ENCODE results near the gene CEP128.

The CEP128 gene

DNA sequence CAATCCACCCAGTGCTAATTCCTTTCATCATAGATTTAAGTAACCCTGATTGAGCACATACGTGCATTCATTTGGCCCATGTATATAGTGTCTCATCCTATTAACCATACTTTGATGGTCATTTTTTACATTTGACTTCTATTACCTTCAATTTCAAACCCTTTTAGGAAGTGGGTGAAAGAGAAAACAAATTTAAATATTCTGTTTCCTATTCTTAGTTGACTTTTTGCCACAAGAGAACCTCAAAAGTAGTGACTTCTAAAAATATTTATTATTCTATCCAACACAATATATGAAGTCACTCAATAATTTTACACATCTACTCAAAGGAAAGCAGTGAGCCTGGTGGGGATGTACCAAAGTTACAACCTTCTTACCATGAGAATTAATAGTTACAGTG is 164.9 kb downstream of the CEP128 start:
- no peak for DNase-seq (ENCODE audit: low read depth, low spot score)

DNA sequence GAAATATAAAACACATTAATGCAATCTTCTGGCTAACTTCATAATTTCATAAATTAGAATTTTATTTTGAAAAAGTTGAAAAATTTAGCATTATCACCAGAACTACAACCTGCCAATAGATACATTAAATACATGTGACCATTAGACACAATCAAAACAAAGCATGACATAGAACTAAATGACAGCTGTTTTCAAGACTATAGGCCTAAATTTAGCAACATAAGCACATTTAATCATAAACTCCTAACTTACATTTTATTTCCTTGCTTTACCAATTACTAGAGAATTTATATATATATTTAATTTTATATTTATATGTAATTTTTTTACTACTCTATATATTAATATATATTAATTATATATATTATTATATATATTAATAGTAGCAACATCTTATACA is 165.4 kb downstream of the CEP128 start:
- DNase-seq (ENCODE audit: low read depth, low spot score), result no peak

DNA sequence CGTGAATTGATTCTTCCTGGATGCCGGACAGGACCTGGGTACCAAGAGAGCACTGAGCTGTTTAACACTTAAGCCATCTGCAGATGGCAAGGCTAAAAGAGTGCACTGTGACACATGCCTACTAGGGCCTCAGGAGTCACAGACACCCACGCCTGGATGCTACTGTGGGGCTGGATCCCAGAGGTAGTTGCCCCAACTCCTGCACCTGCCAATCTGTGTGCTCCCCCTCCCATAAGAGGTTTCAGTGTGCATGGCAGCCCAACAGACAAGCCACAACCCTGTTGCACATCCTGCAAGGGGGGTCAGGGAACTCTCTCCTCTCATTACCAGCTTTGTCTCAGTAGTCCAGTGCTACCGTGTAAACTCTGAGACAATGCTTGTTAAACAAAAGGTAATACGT is 169.0 kb downstream of the CEP128 start:
- DNase-seq (ENCODE audit: low read depth, low spot score), result no peak

DNA sequence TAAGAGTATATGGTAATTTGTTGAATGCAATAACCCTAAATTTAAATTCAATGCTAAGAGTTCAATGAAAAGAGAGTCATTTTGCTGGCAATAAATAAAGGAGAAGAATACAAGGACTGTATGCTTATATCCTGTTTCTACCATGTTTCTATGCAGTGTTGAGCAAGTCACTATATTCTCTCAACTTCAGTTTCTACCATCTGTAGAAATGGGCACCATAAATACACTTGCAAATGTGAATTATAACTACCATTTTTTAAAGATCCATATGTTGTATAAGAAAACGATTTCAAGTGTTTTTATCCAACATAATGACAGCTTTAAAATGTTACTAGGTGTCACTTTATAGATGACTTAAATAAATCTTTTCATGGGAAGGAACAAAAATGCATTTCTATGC is 170.3 kb downstream of the CEP128 start:
- no peak for DNase-seq (ENCODE audit: low read depth, low spot score)

DNA sequence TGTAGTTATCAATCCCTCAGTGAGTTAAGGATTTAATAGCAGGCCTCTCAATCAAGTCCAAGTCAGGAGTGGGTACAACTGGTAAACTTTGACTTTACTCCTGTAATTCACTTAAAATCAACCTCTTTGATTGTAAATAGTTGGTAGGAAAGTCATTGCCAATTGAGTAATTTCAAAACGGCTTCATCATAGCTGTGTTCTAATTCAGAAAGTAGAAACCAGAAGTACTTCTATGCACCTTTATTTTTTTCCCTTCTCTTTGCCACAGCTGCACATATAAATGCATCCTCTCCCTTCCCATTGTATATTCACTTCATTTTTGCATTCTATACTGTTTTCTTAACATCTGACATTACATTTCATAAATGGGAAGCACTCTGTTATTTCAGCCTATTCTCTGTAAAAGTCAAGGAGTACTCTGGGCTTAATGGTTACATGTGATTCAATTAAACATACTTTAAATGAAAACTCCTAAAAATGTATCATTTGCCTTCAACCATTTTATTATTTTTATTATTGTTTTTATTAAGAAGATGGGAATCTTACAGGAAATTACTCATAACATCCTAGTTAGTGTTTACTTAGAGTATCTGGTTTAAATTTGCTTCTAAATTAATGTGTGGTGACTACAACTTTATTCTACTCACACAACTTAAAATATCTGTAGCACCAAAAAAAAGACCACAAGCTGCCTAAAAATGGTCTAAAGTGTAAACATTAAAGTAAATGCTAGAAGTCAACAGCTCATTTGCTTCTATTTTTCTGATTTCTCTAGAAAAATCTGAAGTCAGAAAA is 171.2 kb downstream of the CEP128 start:
- no peak for DNase-seq (ENCODE audit: low read depth, low spot score)

DNA sequence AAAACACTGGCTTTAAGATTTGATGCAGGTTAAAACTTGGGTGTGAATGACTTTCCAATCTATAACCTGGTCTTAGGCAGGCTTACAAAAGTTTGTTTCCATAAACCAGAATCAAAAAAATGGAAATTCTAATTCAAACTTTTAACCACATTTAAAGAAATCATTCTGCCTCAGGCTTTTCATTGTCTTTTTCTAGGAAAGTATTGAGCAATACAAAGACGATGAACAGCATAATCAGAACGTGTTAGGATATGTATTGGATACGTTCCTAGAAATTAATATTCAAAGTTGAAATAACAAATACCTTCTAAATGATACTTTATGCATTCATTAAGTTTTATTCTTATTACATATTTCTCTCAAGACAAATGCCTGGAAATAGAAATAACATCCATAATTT is 172.9 kb downstream of the CEP128 start:
- DNase-seq (ENCODE audit: low read depth, low spot score), result no peak

DNA sequence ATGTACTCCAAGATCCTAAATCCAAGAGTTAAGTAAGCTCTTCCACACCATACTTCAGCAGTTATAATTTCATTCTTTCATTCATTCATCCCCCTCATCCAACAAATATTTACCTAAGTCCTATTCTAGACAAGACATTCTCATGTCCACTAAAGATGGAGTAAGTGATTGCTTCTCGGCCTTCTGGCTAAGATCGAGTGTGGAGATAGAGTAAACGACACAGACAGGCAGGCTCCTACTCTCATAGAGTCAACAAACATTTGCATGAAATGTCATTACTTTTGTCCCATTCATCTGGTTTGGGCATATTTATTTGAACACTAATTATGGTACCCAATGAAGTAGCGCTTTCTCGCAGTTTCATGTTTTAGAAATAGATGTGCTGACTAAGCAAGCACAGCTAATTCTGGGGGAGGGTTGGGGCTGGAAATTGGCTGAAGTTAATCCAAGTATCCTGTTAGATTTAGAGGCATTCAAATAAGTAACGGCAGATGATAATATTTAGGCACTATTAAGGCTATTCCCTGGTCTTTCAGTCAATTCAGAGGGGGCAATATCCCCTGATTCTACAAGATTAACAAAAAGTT is 176.5 kb downstream of the CEP128 start:
- no peak for DNase-seq (ENCODE audit: low read depth, low spot score)

DNA sequence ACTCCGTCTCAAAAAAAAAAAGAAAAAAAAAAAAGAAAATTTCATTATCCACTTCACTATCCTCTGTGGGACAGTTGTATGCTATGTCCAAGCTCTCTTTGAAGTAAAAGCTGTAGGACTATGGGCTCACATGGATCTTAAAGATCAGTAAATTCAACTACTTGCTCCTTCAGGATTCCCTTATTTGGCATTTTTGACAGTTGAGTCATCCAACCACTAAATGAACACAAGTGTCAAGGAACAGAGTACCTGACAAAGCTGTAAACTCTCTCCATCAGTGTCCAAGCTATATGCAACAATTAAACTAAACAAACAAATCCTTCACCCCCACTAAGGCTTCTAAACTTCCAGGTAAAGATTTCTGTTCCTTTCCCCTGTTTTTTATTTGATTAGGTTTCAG is 177.0 kb downstream of the CEP128 start:
- no peak for DNase-seq (ENCODE audit: low read depth, low spot score)

DNA sequence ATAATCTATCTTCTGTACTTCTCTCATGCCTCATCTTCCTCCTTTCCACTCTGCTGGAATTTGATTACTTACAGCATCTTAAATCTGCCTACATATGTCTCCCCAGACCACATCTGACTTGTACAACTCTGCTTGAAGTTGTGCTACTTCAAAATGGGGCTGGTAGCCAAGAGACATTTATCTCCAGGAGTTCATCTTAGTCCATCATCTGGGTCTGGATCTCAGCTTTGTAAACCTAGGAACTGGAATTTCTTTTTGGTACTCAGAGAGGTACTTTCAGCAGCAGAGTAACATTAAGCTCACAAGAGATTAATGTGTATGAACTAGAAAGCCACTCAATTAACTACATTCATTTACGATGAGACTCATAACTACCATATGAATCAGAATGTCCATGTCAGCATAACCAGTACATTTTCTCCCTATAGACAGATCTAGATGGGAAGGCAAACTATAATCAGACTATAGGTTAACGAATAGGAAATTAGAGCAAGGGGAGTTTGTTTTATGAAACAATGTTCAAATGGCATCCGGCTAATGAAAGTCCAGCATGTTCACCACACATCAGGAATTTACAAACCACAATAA is 178.8 kb downstream of the CEP128 start:
- DNase-seq (ENCODE audit: low read depth, low spot score), result no peak

DNA sequence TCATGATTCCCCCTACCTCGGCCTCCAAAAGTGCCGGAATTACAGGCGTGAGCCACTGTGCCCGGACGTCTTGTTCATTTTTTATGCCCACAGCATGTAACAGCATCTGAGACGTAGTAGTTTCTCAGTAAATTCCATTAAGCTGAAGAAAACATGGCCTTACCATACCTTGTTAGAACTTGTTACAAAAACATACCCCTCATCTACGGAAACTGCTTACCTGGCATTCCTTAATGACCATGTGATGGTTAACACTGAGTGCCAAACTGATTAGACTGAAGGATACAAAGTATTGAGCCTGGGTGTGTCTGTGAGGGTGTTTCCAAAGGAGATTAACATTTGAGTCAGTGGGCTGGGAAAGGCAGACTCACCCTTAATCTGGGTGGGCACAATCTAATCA is 186.8 kb downstream of the CEP128 start:
- no peak for DNase-seq (ENCODE audit: low read depth, low spot score)

DNA sequence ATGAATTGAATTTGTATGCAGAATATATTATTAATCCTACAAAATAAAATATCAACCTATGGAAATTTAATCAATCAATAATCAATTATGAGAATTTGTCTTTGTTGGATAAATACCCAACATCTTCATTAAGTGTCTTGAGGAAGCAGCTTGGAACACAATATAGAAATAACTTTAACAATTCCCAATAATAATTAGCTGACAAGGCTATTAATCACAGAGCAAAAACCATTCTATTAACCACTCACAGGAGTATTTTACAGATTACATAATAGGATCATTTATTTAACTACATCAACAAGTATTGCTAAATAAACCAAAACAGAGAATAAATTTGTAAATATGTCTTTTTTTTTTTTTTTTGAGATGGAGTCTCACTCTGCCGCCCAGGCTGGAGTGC is 190.3 kb downstream of the CEP128 start:
- no peak for DNase-seq (ENCODE audit: low read depth, low spot score)

DNA sequence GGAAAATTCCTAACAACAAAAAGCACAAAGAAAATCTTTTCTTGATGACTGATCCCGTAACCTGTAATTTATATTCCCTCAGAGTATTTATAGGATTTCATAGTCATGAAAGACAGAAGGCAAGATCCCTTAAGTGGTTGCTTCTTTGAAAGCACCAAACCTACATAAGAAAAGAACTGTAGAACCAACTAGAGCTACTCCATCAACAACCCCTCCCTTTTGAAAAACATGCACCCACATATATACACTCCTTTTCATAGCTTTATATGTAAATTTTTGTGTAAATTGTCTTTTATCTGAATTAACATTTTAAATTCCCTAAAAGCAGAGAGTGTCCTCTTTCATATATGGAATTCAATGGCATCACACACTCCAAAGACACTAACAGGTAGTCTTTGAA is 215.3 kb downstream of the CEP128 start:
- no peak for DNase-seq (ENCODE audit: low read depth, low spot score)

DNA sequence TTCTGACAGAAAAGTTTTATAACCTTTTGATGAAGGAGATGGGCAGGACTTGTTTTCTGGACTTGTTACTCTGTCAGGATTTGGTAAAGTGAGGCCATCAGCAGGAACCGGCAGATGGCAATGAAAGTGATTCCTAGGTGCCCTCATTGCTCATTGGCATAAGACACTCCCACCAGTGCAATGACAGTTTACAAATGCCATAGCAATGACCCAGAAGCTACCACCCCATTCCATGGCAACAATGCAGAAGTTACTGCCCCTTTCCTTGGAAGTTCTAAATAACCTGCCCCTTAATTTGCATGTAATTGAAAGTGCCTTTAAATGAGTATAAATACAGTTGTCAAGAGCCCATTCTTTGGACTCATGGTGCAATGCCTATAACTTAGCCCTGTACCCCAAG is 222.6 kb downstream of the CEP128 start:
- DNase-seq (ENCODE audit: low read depth, low spot score), result no peak

DNA sequence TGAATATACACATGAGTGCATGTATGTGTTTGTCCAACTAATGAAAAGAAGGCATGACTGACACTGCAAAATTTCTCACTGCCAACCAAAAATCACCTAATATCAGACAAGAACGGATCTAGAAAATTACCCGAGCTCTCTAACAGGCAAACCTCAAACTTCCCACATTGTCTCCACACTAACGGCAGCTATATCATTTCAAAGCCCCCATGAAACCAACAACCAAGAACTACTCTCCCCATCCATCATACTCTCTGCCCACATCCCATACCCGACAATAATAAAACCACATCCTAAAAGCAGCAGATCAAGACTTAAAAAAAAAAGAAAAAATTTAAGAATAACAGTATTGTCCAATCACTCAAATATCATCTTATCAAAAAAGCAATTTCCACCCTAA is 227.1 kb downstream of the CEP128 start:
- no peak for DNase-seq (ENCODE audit: low read depth, low spot score)

DNA sequence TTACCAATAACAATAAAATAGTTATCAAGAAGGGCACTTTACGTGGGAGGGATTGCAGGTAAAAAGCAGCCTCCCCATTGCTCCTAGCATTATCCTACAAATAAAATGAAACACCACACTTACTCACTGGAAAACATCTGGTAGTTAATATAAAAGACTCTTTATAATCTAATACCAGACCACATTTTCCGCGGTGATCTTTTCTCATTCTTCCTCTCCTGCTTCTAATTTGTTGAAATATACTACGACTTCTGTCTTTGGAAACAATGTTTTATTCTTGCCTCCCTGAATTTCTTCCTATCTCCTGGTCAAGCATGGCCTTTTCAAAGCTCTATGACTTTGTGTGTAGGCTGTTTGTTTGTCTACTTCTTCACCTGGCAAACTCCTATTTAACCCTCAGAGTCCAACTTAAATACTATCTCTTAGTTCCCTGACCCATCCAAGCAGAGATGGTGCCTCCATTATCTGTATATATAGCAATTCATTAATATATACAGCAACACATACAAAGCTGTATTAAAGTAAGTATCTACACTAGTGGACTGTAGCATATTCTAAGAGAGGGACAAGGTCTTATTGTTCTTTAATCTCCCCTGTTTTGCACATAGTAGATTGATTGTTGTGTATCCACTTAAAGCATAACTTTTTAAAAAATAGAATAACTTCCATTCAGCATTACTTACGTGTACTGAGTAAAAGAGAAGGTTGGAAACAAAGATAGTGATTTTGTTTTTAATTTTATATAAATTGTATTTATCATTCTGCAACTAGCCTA is 228.3 kb downstream of the CEP128 start:
- DNase-seq (ENCODE audit: low read depth, low spot score), result no peak

DNA sequence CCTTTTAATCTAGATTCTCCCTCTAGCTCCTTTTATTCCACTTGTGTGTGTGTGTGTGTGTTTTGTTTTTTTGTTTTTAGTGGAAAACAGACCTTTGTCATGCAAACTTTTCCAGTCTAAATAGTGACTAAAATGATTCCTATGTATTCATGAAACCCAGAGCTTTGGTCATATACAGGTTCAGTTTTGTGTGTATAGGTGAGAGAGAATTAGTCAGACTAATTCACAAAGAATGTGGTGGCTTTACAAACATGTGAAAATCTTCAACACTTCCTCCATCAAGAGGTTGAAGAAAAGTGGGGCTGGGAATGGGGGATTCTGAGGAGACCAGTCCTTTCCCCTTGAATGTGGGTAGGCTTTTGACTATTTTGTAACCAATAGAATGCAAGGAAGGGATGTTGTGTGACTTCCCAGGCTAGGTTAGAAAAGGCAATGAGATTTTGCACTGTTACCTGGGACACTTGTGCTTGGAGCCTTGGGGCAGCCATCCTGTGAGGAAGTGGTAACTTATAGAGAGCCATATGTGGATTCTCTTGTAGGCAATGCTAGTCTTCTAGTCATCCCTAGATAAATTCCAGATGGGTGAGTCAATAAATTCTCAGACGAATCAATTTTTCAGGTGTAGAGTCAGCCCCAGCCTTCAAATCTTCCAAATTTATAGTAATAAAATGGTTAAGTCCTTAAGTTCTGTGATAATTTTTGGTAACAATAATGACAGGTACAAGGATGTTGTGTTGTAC is 236.1 kb downstream of the CEP128 start:
- DNase-seq (ENCODE audit: low read depth, low spot score), result no peak

DNA sequence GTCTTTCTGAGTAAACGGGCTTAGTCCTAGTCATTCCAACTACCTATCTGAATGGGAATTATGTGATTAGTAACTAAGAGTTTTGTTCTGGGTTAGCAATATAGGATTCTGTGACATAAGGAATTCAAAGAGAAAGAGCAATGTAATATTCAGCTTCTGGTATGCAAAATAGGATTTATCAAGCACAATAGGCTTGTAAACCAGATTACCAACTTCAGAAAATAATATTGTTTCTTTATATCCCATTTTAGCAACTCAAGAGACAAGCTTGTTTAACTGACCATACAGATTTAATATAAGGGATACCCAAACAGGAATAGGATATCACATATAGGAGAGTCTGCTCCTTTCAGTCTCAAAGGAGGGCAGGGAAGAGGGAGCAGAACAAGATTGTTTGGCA is 240.9 kb downstream of the CEP128 start:
- DNase-seq (ENCODE audit: low read depth, low spot score), result no peak

DNA sequence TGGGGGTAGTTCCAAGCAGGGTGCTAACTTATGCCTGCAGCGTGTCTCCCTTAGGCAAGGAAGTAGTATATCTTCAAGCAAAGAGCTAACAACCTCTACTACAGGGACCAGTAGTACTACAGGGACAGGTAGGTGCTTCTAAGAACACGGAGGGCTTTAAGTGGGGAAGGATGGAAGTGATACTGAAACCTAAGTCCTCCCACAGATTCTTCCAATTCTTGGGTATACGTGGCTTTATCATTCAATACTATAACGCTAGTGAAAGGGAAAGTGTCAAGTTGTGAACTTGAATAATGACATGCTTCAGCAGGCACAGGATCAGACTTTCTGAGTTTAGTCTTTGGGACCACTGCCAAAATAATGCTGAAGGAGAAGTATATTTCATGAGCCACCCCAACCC is 241.7 kb downstream of the CEP128 start:
- DNase-seq (ENCODE audit: low read depth, low spot score), result no peak

DNA sequence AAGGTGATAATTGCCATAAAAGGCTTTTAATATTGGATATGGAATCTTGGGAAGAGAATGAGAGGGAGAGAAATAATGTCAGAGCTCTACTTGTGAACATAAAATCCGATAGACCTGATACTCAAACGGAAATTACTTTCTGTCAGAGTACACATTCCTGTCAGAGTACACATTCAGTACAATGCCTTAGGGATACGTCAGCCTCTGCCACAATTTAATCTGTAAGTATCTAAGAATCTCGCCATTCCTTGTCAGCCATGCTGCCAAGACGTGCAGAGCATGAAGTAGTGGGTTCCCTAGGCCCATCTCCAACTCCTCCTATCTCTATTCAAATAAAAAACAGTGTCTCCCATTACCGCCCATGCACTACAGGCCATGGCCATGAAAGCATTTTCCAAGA is 242.6 kb downstream of the CEP128 start:
- DNase-seq (ENCODE audit: low read depth, low spot score), result no peak

DNA sequence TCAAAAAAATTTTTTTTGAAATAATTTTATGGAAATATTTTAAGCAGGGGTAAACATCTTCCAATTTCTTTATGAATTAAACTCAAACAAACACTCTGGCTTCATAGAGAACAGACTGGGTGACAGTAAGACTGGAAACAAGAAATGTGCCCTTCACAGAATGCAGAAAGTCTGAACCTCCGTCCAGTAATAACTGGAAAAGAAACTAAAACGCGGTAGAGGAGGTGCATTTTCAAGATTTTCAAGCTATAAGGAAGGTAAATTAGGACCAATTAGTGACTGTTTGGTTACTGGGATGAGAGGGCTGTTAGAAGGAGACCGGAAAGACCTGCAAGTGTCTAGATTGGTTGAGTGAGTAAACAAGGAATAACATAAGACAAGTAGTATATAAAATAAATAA is 245.7 kb downstream of the CEP128 start:
- DNase-seq (ENCODE audit: low read depth, low spot score), result no peak

DNA sequence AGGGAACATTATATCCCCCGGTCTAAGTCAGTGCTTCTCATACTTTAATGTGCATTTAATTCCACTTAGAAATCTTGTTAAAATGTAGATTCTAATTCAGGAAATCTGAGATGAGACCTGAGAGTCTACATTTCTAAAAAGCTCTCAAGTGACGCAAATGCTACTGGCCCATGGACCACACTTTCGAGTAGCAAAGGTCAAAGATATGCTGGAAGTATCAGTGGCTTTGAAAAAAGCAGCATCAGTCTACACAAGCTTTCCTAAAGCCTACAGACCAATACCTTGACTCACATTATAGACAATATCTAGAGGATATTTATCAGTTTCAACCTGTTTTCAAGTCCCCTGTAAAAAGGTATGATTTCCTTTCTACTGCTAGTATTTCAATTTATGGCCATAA is 248.6 kb downstream of the CEP128 start:
- no peak for DNase-seq (ENCODE audit: low read depth, low spot score)

DNA sequence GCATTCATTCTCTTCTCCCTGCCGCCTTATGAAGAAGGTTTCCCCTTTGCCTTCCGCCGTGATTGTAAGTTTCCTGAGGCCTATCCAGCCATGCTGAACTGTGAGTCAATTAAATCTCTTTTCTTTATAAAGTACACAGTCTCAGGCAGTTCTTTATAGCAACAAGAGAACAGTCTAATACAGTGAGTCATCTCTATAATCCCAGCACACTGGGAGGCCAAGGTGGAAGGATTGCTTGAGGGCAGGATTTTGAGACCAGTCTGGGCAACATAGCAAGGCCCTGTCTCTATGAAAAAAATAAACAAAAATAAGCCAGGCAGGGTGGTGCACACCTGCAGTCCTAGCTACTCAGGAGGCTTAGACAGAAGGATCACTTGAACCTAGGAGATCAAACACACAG is 259.9 kb downstream of the CEP128 start:
- DNase-seq (ENCODE audit: low read depth, low spot score), result no peak

Measured in activated CD4-positive, CD25-positive, alpha-beta regulatory T cell treated with anti-CD3 and anti-CD28 coated beads, Interleukin-2, amount 50 U/mL, for 16 hours (primary cell).